Hepatocyte (in vitro differentiated cells): ENCODE results near the gene FBXO21.

Experiments
- CTCF ChIP-seq: fragments of 200-600 bp; sonication (generic); IDR thresholded peaks from 2 replicates; pipeline ENCODE4 v1.5.1; 2016; ENCODE audit warnings: antibody characterized with exemption, mild to moderate bottlenecking; ENCODE audit not compliant: poor library complexity
- EZH2 ChIP-seq: fragments of 200-600 bp; sonication (generic); IDR thresholded peaks from 2 replicates; pipeline ENCODE4 v1.6.1; 2016; ENCODE audit warnings: antibody characterized with exemption, mild to moderate bottlenecking, borderline replicate concordance
- EZH2phosphoT487 ChIP-seq: fragments of 200-600 bp; sonication (generic); IDR thresholded peaks from one replicate; pipeline ENCODE4 v1.6.1; 2018; ENCODE audit warnings: antibody characterized with exemption, mild to moderate bottlenecking, low read depth, moderate library complexity; ENCODE audit not compliant: unreplicated experiment, severe bottlenecking

GRCh38 chr12:117159674-117160073, 30.6 kb downstream of the FBXO21 start:
- TF ChIP-seq CTCF (no peak), EZH2 (no peak), EZH2phosphoT487 (no peak)
